PC-3 (cell line): ENCODE data around the gene INO80B.

Source experiments
- EZH2phosphoT487 ChIP-seq: fragments of 300-600 bp; sonication (generic); IDR thresholded peaks from 2 replicates; pipeline ENCODE4 v1.6.1; 2018; ENCODE audit warnings: mild to moderate bottlenecking, antibody characterized with exemption, low read length, borderline replicate concordance
- TF ChIP-seq, protein P1 (sequence below): fragments of 300-600 bp; sonication (generic); conservative IDR thresholded peaks from 2 replicates; pipeline ENCODE4 v1.5.1; 2017; ENCODE audit warnings: antibody characterized with exemption, low read depth, mild to moderate bottlenecking, low read length

- TF ChIP-seq, protein P1, sequence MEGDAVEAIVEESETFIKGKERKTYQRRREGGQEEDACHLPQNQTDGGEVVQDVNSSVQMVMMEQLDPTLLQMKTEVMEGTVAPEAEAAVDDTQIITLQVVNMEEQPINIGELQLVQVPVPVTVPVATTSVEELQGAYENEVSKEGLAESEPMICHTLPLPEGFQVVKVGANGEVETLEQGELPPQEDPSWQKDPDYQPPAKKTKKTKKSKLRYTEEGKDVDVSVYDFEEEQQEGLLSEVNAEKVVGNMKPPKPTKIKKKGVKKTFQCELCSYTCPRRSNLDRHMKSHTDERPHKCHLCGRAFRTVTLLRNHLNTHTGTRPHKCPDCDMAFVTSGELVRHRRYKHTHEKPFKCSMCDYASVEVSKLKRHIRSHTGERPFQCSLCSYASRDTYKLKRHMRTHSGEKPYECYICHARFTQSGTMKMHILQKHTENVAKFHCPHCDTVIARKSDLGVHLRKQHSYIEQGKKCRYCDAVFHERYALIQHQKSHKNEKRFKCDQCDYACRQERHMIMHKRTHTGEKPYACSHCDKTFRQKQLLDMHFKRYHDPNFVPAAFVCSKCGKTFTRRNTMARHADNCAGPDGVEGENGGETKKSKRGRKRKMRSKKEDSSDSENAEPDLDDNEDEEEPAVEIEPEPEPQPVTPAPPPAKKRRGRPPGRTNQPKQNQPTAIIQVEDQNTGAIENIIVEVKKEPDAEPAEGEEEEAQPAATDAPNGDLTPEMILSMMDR = no peak
- no peak for TF ChIP-seq EZH2phosphoT487
Observed at GRCh38 chr2:74472945-74473258, 18.0 kb downstream of the INO80B start.
